ENCODE measurements around the gene PFDN5.
"Not testable (repeated sequence)": the region's sequence is repeated elsewhere in the genome, so short reads cannot be mapped to it uniquely, and the experiment has no call there.

Gene PFDN5

DNA sequence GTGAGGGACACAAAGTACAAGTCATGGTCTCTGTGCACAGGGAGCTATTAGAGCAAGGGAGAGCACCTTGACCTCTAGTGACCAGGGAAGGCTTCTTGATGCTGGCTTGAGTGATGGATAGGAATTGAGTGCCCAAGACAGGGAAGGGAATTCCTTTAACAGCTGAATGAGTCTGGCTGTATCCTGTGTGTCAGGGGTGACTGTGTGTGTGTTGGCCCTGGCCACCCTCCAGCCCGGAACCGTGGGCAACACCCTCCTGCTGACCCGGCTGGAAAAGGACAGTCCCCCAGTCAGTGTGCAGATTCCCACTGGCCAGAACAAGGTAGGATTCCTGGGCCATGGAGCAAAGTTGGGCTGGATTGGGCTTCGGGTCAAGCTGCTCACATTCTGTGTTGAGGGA is 5.5 kb upstream of the PFDN5 start:
- H3K4me1 Mint-ChIP-seq = peaks cover 8% of the 10 kb centered on the region
- H3K4me3 Mint-ChIP-seq = no peak overlapping the region
- H3K27ac Mint-ChIP-seq = no peak overlapping the region
- TF ChIP-seq, protein P1, sequence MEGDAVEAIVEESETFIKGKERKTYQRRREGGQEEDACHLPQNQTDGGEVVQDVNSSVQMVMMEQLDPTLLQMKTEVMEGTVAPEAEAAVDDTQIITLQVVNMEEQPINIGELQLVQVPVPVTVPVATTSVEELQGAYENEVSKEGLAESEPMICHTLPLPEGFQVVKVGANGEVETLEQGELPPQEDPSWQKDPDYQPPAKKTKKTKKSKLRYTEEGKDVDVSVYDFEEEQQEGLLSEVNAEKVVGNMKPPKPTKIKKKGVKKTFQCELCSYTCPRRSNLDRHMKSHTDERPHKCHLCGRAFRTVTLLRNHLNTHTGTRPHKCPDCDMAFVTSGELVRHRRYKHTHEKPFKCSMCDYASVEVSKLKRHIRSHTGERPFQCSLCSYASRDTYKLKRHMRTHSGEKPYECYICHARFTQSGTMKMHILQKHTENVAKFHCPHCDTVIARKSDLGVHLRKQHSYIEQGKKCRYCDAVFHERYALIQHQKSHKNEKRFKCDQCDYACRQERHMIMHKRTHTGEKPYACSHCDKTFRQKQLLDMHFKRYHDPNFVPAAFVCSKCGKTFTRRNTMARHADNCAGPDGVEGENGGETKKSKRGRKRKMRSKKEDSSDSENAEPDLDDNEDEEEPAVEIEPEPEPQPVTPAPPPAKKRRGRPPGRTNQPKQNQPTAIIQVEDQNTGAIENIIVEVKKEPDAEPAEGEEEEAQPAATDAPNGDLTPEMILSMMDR (IDR thresholded peaks at IDR 0.05; ENCODE audit: unreplicated experiment in 3 of 3) = no peak
- no peaks in the 10 kb centered on the region for H3K27me3 Mint-ChIP-seq (ENCODE audit: low read depth)
- H3K9me3 Mint-ChIP-seq = no peaks in the 10 kb centered on the region
- peaks cover 34% of the 10 kb centered on the region for H3K36me3 Mint-ChIP-seq (ENCODE audit: low read depth)

GRCh38 chr12:53290661-53291060 is 4.7 kb upstream of the PFDN5 start:
- Mint-ChIP-seq H3K4me1 (peaks cover 16% of the 10 kb centered on the region), H3K9me3 (no peaks in the 10 kb centered on the region), H3K27me3 (ENCODE audit: low read depth) (no peaks in the 10 kb centered on the region), H3K4me3 (no peak overlapping the region), H3K27ac (no peak overlapping the region), H3K36me3 (ENCODE audit: low read depth) (peaks cover 34% of the 10 kb centered on the region)
- TF ChIP-seq, protein P1 (IDR thresholded peaks at IDR 0.05; ENCODE audit: unreplicated experiment in 3 of 3) = no peak

GRCh38 chr12:53292426-53292825 is 2.9 kb upstream of the PFDN5 start:
- no peak overlapping the region for H3K27ac Mint-ChIP-seq
- peaks cover 28% of the 10 kb centered on the region for H3K4me1 Mint-ChIP-seq
- H3K4me3 Mint-ChIP-seq = no peak overlapping the region
- H3K27me3 Mint-ChIP-seq (ENCODE audit: low read depth) = no peaks in the 10 kb centered on the region
- peaks cover 31% of the 10 kb centered on the region for H3K36me3 Mint-ChIP-seq (ENCODE audit: low read depth)
- TF ChIP-seq, protein P1 (IDR thresholded peaks at IDR 0.05; ENCODE audit: unreplicated experiment in 3 of 3) = no peak
- no peaks in the 10 kb centered on the region for H3K9me3 Mint-ChIP-seq

GRCh38 chr12:53295891-53296219 is 513 bp downstream of the PFDN5 start:
- peak overlapping the region; percentile 98 to 100 (median 99) for H3K4me3 Mint-ChIP-seq
- peaks cover 39% of the 10 kb centered on the region for H3K36me3 Mint-ChIP-seq (ENCODE audit: low read depth)
- H3K9me3 Mint-ChIP-seq = no peaks in the 10 kb centered on the region
- peaks cover 50% of the 10 kb centered on the region for H3K4me1 Mint-ChIP-seq
- TF ChIP-seq, protein P1 (IDR thresholded peaks at IDR 0.05; ENCODE audit: unreplicated experiment in 3 of 3) = no peak
- peak overlapping the region; percentile 99 to 100 (median 100) for H3K27ac Mint-ChIP-seq
- H3K27me3 Mint-ChIP-seq (ENCODE audit: low read depth) = no peaks in the 10 kb centered on the region

- Mint-ChIP-seq H3K27ac (peak overlapping the region; percentile 99 to 100 (median 100)), H3K4me3 (peak overlapping the region; percentile 98 to 100 (median 99)), H3K4me1 (peaks cover 57% of the 10 kb centered on the region), H3K36me3 (ENCODE audit: low read depth) (peaks cover 34% of the 10 kb centered on the region)
- H3K9me3 Mint-ChIP-seq; H3K27me3 Mint-ChIP-seq (ENCODE audit: low read depth): not testable (repeated sequence)
Measured at GRCh38 chr12:53297106-53297505, 1.8 kb downstream of the PFDN5 start.

GRCh38 chr12:53298164-53298563 is 2.8 kb downstream of the PFDN5 start:
- TF ChIP-seq, protein P1 (IDR thresholded peaks at IDR 0.05; ENCODE audit: unreplicated experiment in 3 of 3) = no peak
- H3K27me3 Mint-ChIP-seq (ENCODE audit: low read depth) = no peaks in the 10 kb centered on the region
- no peak overlapping the region for H3K27ac Mint-ChIP-seq
- peaks cover 63% of the 10 kb centered on the region for H3K4me1 Mint-ChIP-seq
- no peaks in the 10 kb centered on the region for H3K9me3 Mint-ChIP-seq
- H3K4me3 Mint-ChIP-seq = peak overlapping the region; percentile 81 to 99 (median 98)
- peaks cover 36% of the 10 kb centered on the region for H3K36me3 Mint-ChIP-seq (ENCODE audit: low read depth)

All from nephron (organoid).